ENCODE results near the gene ZNF860.
"Not testable (repeated sequence)": the region's sequence is repeated elsewhere in the genome, so short reads cannot be mapped to it uniquely, and the experiment has no call there.

The ZNF860 gene

DNA sequence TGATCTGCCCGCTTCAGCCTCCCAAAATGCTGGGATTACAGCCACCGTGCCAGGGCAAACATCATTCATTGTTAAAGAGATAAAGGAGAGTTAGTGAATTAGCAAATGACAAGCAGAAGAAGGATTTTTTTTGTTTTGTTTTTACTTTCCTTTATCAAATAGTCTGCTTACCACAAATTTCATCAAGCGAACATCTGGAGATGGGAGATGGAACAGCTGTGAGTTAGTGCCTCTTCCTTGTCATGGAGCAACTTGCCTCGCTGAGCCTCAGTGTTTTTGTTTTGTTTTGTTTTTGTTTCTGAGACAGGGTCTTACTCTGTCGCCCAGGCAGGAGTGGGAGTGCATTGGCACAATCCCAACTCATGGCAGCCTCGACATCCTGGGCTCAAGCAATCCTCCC, 15.9 kb downstream of the ZNF860 start:
- Histone ChIP-seq H3K27ac (ENCODE audit: low read depth, low read length) (no peak overlapping the region), H3K9ac (ENCODE audit: low read depth, low read length) (no peak overlapping the region), H3K4me1 (ENCODE audit: insufficient read depth, low read length) (peaks cover 4% of the 10 kb centered on the region), H3K9me3 (ENCODE audit: insufficient read depth, low read depth, low read length) (no peaks in the 10 kb centered on the region; the same call in 1 of the 2 replicates), H3K36me3 (ENCODE audit: insufficient read depth, low read length) (no peaks in the 10 kb centered on the region), H3K27me3 (ENCODE audit: insufficient read depth, low read length) (no peaks in the 10 kb centered on the region), H3K4me3 (ENCODE audit: low read length) (no peak overlapping the region)
- 90% methylated on average over 6 of the region's 6 CpGs for WGBS

DNA sequence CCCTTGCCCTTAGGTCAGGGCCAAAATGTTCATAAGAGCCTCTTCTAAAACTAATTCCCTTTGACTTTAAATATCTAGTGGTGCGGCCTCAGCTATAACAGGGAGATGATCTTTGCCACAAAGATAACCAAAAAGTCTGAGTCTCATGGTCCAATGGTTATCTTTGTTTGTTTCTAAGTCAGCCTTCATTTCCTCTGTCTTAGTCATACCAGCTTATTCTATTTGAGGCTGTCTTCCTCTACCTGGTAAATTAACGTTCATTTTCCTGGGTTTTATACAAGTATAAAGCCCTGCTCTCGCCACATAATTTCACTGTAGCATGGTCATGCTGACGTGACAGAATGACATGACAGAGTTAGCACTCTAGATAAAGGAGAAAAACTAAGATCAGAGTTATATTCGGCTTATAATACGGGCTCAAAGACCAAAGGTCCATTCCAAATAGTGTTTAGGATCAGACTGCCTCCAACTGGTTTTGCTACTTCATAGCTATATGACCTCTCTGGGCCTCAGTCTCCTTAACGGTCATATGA, 18.4 kb downstream of the ZNF860 start:
- WGBS: 94% methylated on average over 7 of the region's 7 CpGs
- Histone ChIP-seq H3K27ac (ENCODE audit: low read depth, low read length) (no peak overlapping the region), H3K27me3 (ENCODE audit: insufficient read depth, low read length) (no peaks in the 10 kb centered on the region), H3K4me1 (ENCODE audit: insufficient read depth, low read length) (peaks cover 27% of the 10 kb centered on the region), H3K9ac (ENCODE audit: low read depth, low read length) (no peak overlapping the region), H3K36me3 (ENCODE audit: insufficient read depth, low read length) (no peaks in the 10 kb centered on the region), H3K9me3 (ENCODE audit: insufficient read depth, low read depth, low read length) (no peaks in the 10 kb centered on the region), H3K4me3 (ENCODE audit: low read length) (no peak overlapping the region)

DNA sequence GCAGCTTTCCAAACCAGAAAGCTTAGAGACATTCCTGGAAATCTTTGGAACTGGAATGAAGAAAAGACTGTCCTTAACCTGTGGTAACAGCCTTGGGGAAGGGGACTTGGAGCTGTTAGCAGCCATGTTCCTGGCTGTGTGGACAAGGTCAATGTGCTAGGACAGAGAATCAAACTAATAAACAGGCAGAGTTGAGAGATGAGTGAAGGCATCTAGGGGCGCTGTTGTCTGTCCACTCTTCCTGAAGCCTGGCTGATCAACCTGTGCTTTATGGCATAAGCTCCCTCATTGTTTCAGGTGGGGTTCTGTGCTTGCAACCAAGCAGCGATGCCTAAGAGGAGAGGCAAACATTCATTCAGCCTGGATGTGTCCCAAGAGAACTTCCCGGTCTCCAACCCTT, 19.3 kb downstream of the ZNF860 start:
- 98% methylated on average over 3 of the region's 3 CpGs for WGBS
- Histone ChIP-seq H3K4me3 (ENCODE audit: low read length) (no peak overlapping the region), H3K36me3 (ENCODE audit: insufficient read depth, low read length) (no peaks in the 10 kb centered on the region), H3K27me3 (ENCODE audit: insufficient read depth, low read length) (no peaks in the 10 kb centered on the region), H3K27ac (ENCODE audit: low read depth, low read length) (no peak overlapping the region), H3K9ac (ENCODE audit: low read depth, low read length) (no peak overlapping the region), H3K4me1 (ENCODE audit: insufficient read depth, low read length) (peaks cover 27% of the 10 kb centered on the region), H3K9me3 (ENCODE audit: insufficient read depth, low read depth, low read length) (no peaks in the 10 kb centered on the region)

DNA sequence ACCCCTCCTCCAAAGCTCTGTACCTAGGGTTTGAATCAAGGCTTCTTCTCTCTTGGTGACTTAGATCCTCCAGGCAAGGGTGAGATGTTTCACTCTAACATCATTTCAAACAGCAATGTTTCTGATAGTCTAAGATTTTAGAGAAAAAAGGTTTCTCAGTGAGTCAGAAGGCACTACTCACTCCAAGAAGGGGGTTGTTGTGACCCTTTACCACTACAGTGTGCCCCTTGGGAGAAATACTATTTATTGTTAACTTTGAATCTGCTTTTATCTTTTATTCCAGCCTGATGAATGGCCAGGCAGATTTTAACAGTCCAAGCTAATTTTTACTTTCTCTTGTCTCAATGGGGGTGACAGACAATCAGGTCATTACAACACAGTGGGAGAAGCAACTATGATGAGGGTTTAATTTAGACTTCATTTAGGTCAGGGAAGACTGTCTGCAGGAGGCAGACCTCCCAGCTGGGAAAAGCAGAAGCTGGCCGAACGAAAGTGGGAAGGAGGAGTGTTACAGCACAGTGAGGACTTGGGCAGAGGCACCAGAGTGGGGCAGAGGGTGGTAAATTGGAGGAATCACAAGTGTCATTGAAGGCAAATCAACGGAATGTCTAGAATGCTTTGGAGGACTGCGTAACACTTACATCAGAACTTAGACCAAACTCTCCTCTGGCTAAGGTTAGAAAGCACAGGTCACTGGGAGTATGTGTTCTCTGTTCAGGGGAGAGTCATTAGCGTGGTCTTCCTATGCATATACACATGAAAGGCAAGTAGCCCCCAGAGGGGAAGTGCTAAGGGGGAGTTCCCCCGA, 21.2 kb downstream of the ZNF860 start:
- Histone ChIP-seq H3K27ac (ENCODE audit: low read depth, low read length) (no peak overlapping the region), H3K9ac (ENCODE audit: low read depth, low read length) (no peak overlapping the region), H3K4me3 (ENCODE audit: low read length) (no peak overlapping the region), H3K36me3 (ENCODE audit: insufficient read depth, low read length) (no peaks in the 10 kb centered on the region), H3K4me1 (ENCODE audit: insufficient read depth, low read length) (peaks cover 27% of the 10 kb centered on the region), H3K9me3 (ENCODE audit: insufficient read depth, low read depth, low read length) (no peaks in the 10 kb centered on the region), H3K27me3 (ENCODE audit: insufficient read depth, low read length) (no peaks in the 10 kb centered on the region)
- WGBS: 63% methylated on average over 6 of the region's 6 CpGs

DNA sequence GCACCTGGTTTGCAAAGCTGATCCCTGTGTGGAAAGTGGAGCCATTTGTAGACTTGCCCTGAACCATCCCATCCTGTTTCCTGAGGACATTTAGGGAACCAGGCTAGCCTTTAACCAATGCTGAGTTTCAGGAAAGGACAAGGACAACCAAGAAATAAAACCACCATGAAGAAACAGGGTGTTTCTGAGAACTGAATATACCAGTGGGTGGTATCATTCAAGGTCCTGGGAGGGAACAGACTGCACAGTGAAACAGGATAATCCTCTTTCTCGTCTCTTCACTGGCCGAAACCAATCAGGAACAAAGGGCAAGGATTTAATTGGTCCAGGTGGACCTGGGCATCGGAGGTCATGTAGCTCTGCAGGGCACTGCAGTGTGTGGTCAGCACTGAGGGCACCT, 21.8 kb downstream of the ZNF860 start:
- H3K4me1 ChIP-seq (ENCODE audit: insufficient read depth, low read length): peaks cover 27% of the 10 kb centered on the region
- 93% methylated on average over 3 of the region's 3 CpGs for WGBS
- H3K27ac ChIP-seq (ENCODE audit: low read depth, low read length): no peak overlapping the region
- no peaks in the 10 kb centered on the region for H3K9me3 ChIP-seq (ENCODE audit: insufficient read depth, low read depth, low read length)
- H3K4me3 ChIP-seq (ENCODE audit: low read length): no peak overlapping the region
- H3K36me3 ChIP-seq (ENCODE audit: insufficient read depth, low read length): no peaks in the 10 kb centered on the region
- no peaks in the 10 kb centered on the region for H3K27me3 ChIP-seq (ENCODE audit: insufficient read depth, low read length)
- no peak overlapping the region for H3K9ac ChIP-seq (ENCODE audit: low read depth, low read length)

DNA sequence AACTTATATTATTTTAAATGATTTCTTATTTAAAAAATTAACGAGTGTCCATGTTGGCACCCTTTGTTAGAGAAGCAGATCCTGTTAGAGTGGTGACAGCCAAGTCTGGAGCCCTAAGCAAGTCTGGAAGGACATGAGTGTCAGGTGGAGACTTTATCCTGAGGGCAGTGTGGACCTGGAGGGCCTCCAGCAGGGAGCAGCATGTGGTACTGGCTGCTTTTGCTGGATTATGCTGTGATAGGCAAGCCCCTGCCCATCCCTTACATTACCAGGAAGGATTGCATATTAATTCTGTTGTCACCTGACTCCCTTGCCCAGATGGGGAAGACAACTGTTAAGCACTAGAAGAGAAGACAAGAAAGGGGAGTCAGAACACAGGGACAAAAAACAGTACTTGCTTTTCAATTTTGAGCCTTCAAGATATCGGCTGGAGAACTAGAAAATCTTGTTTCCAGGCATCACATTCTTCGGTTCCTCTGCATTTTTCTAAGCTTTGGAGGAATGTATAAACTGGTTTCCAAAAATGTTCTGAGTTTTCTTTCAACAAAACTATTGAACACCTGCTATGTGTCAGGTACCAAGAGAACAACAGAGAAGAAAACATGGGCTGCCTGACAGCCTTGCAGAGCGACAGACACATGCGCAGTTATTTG, 22.7 kb downstream of the ZNF860 start:
- H3K4me1 ChIP-seq (ENCODE audit: insufficient read depth, low read length): peaks cover 27% of the 10 kb centered on the region
- H3K27me3 ChIP-seq (ENCODE audit: insufficient read depth, low read length): no peaks in the 10 kb centered on the region
- WGBS: 92% methylated on average over 5 of the region's 5 CpGs
- H3K9me3 ChIP-seq (ENCODE audit: insufficient read depth, low read depth, low read length): no peaks in the 10 kb centered on the region
- no peak overlapping the region for H3K9ac ChIP-seq (ENCODE audit: low read depth, low read length)
- H3K36me3 ChIP-seq (ENCODE audit: insufficient read depth, low read length): no peaks in the 10 kb centered on the region
- no peak overlapping the region for H3K4me3 ChIP-seq (ENCODE audit: low read length)
- H3K27ac ChIP-seq (ENCODE audit: low read depth, low read length): no peak overlapping the region

DNA sequence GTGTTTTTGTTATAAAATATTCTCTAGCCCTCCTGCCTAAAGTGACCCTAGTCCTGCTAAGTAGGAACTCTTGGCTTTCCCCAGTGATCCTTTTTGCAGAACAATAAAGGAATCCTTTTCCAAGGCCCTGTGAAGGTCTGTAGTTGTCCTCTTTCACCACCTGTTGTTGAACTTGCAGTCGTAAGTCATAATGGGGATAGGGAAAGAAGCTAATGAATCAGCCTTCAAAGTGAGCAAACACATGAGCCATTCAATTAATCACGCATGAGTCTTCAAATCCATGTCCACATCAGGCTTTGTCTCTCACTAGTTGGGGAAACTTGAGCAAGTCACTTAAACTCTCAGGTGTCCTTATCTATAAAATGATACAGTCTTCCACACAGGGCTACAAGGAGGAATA, 27.6 kb downstream of the ZNF860 start:
- H3K9me3 ChIP-seq (ENCODE audit: insufficient read depth, low read depth, low read length): 0 out of 2 replicates have a peak, but pooled peaks cover 5% of the 10 kb centered on the region
- H3K27ac ChIP-seq (ENCODE audit: low read depth, low read length): no peak overlapping the region
- no peak overlapping the region for H3K9ac ChIP-seq (ENCODE audit: low read depth, low read length)
- H3K4me3 ChIP-seq (ENCODE audit: low read length): no peak overlapping the region
- H3K27me3 ChIP-seq (ENCODE audit: insufficient read depth, low read length): no peaks in the 10 kb centered on the region
- H3K36me3 ChIP-seq (ENCODE audit: insufficient read depth, low read length): no peaks in the 10 kb centered on the region
- peaks cover 7% of the 10 kb centered on the region; the same call in 1 of the 2 replicates for H3K4me1 ChIP-seq (ENCODE audit: insufficient read depth, low read length)
- 81% methylated on average over 2 of the region's 2 CpGs for WGBS

DNA sequence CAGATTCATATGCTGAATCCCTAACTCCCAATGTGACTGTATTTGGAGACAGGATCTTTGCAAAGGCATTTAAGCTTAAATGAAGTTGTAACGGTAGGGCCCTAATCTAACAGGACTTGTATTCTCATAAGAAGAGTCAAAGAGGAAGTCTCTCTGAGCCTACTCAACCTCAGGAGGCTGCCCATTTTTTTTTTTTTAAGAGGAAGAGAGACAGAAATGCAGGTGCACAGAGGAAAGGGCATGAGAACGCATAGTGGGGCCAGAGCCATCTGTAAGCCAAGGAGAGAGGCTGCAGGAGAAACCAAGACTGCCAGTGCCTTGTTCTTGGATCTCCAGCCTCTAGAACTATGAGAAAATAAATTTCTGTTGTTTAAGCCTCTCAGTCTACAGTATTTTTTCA, 28.4 kb downstream of the ZNF860 start:
- Histone ChIP-seq H3K4me1 (ENCODE audit: insufficient read depth, low read length) (no peaks in the 10 kb centered on the region), H3K36me3 (ENCODE audit: insufficient read depth, low read length) (no peaks in the 10 kb centered on the region)
- WGBS: 97% methylated on average over 2 of the region's 2 CpGs

DNA sequence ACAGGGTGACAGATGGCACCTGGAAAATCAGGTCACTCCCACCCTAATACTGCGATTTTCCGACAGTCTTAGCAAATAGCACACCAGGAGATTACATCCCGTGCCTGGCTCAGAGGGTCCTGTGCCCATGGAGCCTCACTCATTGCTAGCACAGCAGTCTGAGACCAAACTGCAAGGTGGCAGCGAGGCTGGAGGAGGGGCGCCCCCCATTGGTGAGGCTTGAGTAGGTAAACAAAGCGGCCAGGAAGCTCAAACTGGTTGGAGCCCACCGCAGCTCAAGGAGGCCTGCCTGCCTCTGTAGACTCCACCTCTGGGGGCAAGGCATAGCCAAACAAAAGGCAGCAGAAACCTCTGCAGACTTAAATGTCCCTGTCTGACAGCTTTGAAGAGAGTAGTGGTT, 29.1 kb downstream of the ZNF860 start:
- H3K27me3 ChIP-seq (ENCODE audit: insufficient read depth, low read length); H3K27ac ChIP-seq (ENCODE audit: low read depth, low read length); H3K36me3 ChIP-seq (ENCODE audit: insufficient read depth, low read length); H3K9me3 ChIP-seq (ENCODE audit: insufficient read depth, low read depth, low read length); H3K4me1 ChIP-seq (ENCODE audit: insufficient read depth, low read length); H3K4me3 ChIP-seq (ENCODE audit: low read length); H3K9ac ChIP-seq (ENCODE audit: low read depth, low read length): not testable (repeated sequence)
- WGBS: 95% methylated on average over 7 of the region's 7 CpGs

More for the DNA sequence above, 28.4 kb downstream of the ZNF860 start:
- Histone ChIP-seq H3K27ac (ENCODE audit: low read depth, low read length) (no peak overlapping the region), H3K27me3 (ENCODE audit: insufficient read depth, low read length) (no peaks in the 10 kb centered on the region), H3K9ac (ENCODE audit: low read depth, low read length) (no peak overlapping the region), H3K4me3 (ENCODE audit: low read length) (no peak overlapping the region), H3K9me3 (ENCODE audit: insufficient read depth, low read depth, low read length) (0 out of 2 replicates have a peak, but pooled peaks cover 5% of the 10 kb centered on the region)

DNA sequence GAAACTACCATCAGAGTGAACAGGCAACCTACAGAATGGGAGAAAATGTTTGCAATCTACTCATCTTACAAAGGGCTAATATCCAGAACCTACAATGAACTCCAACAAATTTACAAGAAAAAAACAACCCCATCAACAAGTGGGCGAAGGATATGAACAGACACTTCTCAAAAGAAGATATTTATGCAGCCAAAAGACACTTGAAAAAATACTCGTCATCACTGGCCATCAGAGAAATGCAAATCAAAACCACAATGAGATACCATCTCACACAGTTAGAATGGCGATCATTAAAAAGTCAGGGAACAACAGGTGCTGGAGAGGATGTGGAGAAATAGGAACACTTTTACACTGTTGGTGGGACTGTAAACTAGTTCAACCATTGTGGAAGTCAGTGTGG, 34.1 kb downstream of the ZNF860 start:
- H3K9me3 ChIP-seq (ENCODE audit: insufficient read depth, low read depth, low read length); H3K9ac ChIP-seq (ENCODE audit: low read depth, low read length); H3K27ac ChIP-seq (ENCODE audit: low read depth, low read length); H3K27me3 ChIP-seq (ENCODE audit: insufficient read depth, low read length); H3K4me3 ChIP-seq (ENCODE audit: low read length); H3K4me1 ChIP-seq (ENCODE audit: insufficient read depth, low read length); H3K36me3 ChIP-seq (ENCODE audit: insufficient read depth, low read length): not testable (repeated sequence)
- 95% methylated on average over 2 of the region's 3 CpGs for WGBS

DNA sequence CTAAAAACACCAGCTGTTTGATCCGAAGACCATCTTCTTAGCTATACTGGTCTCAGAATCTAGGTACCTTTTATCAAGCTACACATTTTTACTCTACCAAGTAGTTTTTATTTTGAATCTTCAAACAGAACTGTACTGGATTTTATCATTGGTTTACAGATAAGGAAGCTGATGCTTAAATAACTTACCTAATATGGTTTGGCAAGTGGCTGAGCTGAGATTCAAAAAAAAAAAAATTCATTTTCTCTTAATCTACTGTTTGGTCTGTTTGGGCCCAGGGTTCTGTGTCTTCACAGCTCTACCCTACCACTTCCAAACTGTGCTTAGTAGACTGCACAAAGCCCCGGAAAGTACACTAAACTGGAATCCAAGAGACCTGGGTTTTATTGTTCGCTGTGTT, 35.7 kb downstream of the ZNF860 start:
- Histone ChIP-seq H3K36me3 (ENCODE audit: insufficient read depth, low read length) (no peaks in the 10 kb centered on the region), H3K9me3 (ENCODE audit: insufficient read depth, low read depth, low read length) (no peaks in the 10 kb centered on the region), H3K9ac (ENCODE audit: low read depth, low read length) (no peak overlapping the region), H3K27me3 (ENCODE audit: insufficient read depth, low read length) (no peaks in the 10 kb centered on the region), H3K4me1 (ENCODE audit: insufficient read depth, low read length) (0 out of 2 replicates have a peak, but pooled peaks cover 3% of the 10 kb centered on the region), H3K4me3 (ENCODE audit: low read length) (no peak overlapping the region), H3K27ac (ENCODE audit: low read depth, low read length) (no peak overlapping the region)
- 91% methylated on average over 3 of the region's 3 CpGs for WGBS
